GM21528 (cell line): ENCODE data around the gene TVP23B.
"Not testable (repeated sequence)": the region's sequence is repeated elsewhere in the genome, so short reads cannot be mapped to it uniquely, and the experiment has no call there.

ENCODE experiments used
- ATAC-seq: cut with Tn5 transposase; IDR thresholded peaks from one replicate; pipeline ENCODE4 v1.9.1; 2021; ENCODE audit warnings: mild to moderate bottlenecking, moderate library complexity; ENCODE audit not compliant: unreplicated experiment, low FRiP score

Gene TVP23B

DNA sequence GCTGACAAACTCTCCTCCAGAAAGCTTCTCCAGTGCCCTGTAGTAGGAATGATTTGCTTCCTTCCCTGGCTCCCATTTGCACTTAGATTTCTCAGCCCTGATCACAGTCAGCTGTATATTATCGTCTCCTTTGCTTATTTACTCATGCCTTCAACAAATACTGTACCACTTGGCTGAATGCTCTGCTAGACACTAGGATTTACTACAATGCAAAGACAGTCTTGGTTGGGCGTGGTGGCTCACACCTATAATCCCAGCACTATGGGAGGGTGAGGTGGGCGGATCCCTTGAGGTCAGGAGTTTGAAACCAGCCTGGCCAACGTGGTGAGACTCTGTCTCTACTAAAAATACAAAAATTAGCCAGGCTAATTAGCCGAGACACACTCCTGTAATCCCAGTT, 5.9 kb downstream of the TVP23B start:
- not testable (repeated sequence) for ATAC-seq

DNA sequence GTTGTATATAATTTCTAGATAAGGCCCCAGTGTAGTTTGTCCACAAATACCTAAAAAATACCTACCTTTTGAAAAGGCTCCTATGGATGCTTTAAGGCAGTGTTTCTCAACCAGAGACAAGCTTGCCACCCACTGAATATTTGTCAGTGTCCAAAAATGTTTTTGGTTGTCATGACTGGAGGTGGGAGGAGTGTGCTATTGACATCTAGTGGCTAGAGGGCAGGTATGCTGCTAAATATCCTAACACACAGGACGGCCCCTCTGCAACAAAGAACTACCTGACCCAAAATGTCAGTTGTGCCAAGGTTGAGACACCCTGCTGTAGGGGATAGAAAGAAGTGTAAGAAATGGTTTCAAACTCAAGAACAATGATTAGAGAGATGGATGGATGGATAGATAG, 10.4 kb downstream of the TVP23B start:
- not testable (repeated sequence) for ATAC-seq

DNA sequence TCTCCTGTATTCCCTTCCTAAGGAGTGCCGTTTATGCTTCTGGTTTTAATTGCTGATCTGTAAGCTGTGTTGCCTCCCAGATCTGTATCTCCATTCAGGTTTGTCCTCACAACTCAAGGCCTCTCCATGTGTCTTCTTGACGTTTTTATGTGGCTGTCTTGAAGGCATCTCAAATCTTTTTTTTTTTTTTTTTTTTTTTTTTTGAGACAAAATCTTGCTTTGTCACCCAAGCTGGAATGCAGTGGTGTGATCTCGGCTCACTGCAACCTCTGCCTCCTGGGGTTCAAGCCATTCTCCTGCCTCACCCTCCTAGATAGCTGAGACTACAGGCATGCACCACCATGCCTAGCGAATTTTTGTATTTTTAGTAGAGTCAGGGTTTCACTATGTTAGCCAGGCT, 13.9 kb downstream of the TVP23B start:
- ATAC-seq: not testable (repeated sequence)

DNA sequence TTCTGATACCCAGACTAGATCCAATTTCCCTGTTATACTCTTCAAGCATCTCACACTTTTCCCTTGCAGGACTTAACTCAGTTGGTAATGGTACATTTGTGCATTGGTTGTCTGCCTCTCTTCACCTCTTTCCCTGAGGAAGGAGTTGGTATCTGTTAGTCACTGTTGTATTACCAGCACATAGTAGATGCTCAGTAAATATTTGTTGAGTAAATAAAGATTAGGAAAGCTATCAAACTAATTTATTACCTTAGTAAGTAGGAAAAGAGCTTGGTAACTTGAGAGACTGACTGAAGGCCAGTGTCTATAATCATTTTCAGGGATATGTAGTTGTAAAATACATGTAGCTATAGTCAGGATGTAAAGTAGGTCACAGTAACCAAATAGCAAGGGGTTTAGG, 15.9 kb downstream of the TVP23B start:
- ATAC-seq: not testable (repeated sequence)

DNA sequence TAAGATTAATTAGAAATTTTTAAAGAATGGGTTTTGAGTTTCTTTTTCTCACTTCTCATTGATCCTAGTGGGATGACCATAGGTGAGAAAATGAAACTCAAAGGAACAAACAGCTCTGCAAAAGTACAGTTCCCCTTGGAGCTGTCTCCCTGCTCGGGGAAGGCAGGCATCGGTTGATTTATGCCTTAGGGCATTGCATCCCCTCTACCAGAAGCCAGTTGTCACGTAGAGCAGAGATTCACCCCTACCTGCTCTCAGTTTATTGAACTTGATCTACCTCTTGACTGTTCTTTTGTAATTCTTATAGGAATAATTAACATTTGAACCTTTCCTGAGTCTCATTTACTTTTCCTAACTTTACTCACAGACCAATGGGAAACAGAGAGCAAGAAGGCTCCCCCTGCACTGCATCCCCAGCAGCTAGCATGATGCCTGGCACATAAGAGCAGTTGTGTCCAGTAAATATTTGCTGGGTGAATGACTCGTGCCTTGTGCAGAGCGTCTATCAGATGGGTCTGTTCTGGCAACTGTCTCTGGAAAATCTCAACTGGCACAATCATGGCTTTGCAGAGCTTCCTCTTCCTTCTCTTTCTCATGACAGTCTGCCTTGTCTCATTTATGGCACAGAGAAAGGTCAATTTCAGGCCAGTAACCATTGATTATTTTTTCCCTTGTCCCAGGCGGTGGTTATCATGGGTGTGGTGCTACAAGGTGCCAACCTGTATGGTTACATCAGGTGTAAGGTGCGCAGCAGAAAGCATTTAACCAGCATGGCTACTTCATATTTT, 22.7 kb downstream of the TVP23B start:
- not testable (repeated sequence) for ATAC-seq

DNA sequence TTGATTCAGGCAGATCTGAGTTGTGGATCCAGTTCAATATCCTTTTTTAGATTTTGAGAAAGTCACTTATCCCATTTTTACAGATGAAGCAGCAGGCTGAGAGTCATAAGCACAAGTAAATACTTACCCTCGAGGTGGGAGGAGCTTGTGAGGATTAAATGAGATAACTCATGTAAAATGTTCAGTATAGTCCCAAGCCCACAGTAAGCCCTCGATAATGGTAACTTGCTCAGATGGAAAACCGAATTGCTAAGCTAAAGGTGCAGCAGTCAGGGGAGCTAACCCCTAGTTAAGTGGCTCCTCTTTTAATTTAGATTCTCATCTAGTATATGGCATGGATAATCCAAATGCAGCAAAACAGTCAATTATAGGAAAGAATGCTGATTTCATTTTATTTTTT, 34.9 kb downstream of the TVP23B start:
- not testable (repeated sequence) for ATAC-seq

DNA sequence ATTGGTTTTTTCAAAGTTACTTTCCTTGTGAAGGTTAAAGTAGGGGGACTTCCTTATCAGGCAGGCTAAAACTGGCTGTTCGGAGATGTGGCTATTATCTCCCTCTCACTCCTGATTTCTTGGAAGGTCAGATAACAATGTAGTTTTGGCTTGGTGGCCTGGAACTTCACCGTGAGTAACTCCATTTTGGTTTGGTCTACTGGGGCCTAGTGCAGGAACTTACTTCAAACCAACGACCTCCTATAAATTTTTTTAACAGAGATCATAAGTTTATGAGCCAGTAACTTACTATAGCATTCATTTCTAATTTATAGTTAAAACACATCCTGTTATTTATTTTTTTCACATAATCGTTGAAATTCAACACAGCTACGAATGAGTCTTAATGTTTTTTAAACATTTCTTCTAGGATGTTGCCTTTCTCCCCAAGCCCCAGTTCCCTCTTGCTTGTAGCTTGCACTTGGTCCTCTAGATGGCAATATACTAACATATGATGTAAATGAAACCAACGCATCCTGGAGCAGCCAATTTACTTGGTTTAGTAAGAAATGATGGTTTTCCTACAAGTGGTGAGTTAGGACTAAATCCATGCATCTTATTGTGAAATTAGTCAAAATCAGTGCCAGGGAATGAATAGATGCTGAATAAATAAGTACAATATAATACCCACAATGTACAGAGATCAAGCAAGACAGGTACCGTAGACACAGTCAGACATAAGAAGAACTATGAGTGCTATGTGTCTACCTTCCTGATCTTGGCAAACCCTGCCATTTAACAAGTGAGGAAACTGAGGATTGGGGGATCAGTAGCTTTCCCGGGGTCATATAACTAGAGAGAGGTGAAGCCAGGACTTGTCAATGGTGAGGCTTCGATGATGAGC, 35.7 kb downstream of the TVP23B start:
- ATAC-seq: not testable (repeated sequence)

DNA sequence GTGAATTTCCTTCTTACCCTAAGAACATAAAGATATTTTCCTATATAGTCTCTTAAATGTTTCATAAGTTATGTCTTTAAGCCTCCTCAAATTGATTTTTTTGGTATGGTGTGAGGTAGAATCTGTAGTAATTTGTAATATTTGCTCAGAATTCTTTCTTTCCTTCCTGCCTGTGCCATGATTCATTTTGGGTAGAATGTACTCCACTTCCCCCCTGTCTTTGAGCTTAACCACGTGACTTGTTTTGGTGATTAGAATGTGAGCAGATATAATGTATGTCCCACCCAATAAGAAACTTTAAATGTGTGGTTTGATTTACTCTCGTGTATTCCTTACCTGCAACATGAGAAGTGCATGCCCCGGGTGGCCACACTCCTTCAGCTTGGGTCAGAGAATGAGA, 40.4 kb downstream of the TVP23B start:
- not testable (repeated sequence) for ATAC-seq

DNA sequence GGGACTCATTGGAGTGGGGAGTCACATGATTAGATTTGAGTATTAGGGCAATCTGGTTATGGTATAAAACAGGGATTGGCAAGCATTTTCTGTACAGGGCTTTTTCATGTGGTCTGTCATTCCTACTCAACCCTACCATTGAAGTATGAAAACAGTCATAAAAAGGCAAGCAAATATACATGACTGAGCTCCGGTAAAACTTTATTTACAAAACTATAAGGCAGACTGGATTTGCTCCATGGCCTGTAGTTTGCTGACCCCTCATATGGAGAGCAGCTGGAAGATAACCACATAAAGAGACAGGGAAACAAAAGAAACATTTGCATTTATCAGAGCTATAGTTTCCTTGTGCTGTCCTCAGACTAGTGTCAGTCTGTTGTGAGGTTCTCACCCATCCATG, 46.6 kb downstream of the TVP23B start:
- not testable (repeated sequence) for ATAC-seq

DNA sequence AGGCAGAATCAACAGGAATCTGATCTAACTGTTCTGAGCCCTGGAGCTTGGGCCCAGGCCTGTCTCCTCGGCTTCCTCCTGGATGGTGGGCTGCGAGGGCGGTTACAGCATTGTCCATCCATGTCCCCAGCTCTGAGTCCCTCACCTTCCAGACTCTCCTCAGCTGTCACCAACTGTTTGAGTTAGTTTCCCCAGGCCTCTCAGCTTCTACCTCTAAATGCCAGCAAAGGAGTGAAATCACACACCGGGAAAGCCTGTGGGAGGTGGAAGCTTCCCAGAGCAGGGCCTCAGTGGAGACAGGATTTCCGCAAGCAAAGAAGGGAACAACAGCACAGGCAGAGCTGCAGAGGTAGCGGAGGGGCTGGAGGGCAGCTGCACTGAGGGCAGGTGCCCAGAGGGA, 67.5 kb downstream of the TVP23B start:
- ATAC-seq: no peak

DNA sequence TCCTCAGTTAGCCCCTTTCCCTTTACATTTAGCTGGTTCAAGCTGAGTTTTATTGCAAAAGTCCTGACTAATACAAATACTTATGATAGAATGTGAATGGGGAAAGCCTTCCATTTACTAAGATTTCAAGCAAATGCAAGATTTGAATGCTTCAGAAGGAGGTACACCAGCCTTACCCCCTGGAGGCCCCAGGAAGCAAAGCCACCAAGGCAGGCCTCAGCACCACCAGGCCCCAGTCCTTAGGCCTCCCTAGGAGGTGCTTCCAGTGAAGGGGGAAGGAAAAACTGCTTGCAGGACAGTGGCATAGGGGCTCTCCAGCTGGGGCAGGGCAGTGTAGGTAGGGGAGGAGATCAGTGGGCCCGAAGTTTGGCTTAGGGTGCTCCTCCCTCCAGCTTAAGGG, 69.7 kb downstream of the TVP23B start:
- no peak for ATAC-seq

DNA sequence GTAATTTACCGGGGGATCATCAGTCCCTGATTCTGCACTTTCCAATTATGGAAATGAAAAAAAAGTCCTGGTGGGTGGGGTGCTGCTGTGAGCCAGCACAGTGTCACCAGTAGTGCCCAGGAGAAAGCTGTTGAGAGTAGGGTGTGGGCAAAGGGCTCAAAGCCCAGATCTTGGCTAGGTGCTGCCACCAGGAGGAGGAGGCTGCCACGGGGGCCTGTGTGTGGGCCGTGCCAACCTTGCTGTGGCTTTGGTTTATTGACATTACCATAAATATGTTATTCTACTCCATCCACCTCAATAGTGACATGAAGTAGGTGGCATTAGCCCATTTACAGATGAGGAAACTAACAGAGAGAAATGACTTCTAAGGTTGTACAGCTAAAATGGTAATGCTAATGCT, 70.2 kb downstream of the TVP23B start:
- ATAC-seq: no peak

DNA sequence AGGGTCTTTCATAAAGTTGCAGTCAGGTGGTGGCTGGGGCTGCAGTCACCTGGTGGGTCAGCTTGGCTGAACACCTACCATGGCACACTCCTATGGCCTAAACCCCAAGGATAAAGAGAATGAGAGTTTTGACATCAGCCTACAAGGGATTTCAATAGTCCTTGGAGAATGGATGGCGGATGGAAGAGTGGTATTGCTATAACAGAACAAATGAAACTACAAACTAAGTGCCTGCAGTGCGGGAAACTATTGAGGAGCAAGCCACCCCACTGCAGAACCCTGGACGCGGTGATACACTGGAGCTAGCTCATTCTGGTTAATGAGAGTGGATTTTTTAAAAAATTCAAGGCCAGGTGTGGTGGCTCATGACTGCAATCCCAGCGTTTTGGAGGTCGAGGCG, 74.0 kb downstream of the TVP23B start:
- ATAC-seq: no peak

DNA sequence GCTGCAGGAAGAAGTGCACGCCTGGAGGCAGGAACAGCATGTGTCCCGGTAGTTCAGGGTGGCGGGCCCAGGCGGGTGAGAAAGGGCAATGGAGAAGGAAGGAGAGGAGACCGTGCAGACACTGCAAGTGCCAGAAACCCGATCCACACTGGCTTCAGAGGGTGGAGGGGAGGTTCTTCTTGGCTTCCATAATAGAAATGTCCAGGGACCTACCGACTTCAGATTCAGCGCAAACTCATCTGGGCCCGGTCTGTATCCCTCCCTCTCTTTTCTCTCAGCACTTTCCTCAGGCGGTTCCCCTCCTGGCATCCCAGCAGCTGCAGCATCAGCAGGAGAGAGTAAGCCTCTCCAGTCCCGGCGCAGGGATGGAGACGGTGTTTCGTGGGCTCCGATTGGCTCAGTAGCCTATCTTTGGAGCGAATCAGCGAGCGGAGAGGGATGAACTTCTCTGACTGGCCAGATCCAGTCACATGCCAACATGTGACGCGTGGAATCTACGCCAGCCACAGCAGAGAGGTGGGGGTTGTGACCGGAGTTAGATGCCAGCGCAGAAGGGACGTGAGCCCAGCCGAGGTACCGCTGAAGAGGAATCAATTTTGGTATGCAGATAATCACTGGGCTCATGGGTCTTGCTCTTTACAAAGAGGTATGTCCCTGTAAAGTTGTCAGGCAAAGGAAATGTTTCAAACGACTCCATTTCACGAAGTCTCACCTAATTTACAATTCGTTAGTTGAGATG, 75.0 kb downstream of the TVP23B start:
- ATAC-seq: peak; percentile 61
